Measurements from ENCODE around the gene BCL2.

BCL2 gene

GRCh38 chr18:63306819-63307550 is 12.6 kb downstream of the BCL2 start:
- TF ChIP-seq ZFX (IDR thresholded peaks at IDR 0.05) = no peak
- TF ChIP-seq, protein P1, sequence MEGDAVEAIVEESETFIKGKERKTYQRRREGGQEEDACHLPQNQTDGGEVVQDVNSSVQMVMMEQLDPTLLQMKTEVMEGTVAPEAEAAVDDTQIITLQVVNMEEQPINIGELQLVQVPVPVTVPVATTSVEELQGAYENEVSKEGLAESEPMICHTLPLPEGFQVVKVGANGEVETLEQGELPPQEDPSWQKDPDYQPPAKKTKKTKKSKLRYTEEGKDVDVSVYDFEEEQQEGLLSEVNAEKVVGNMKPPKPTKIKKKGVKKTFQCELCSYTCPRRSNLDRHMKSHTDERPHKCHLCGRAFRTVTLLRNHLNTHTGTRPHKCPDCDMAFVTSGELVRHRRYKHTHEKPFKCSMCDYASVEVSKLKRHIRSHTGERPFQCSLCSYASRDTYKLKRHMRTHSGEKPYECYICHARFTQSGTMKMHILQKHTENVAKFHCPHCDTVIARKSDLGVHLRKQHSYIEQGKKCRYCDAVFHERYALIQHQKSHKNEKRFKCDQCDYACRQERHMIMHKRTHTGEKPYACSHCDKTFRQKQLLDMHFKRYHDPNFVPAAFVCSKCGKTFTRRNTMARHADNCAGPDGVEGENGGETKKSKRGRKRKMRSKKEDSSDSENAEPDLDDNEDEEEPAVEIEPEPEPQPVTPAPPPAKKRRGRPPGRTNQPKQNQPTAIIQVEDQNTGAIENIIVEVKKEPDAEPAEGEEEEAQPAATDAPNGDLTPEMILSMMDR (conservative IDR thresholded peaks at IDR 0.05) = no peak
- H3K27ac ChIP-seq = no peak overlapping the region

- H3K27ac ChIP-seq = no peak overlapping the region
- TF ChIP-seq ZFX (IDR thresholded peaks at IDR 0.05) = no peak
- TF ChIP-seq, protein P1 (conservative IDR thresholded peaks at IDR 0.05) = no peak
Observed at GRCh38 chr18:63306249-63306648, 13.3 kb downstream of the BCL2 start.

DNA sequence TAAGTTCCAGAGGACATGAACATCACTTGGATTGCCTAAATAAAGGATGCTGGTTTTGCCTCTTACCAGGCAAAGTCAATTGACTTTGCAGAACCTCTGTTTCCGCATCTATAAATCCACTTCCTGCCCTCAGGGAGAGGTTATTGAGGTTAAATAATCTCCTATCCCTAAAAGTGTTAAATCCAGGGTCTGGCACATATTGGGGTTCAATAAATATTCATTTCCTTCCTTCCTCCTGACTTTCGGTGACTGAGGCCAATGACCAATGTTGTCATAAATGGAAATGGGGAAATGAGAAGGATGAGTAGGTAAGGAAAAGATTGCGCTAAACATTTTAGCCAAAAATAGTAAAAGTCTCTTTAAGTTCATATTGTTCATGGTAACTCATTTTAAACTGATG is 16.0 kb downstream of the BCL2 start:
- no peak overlapping the region for H3K27ac ChIP-seq
- TF ChIP-seq ZFX (IDR thresholded peaks at IDR 0.05) = no peak

DNA sequence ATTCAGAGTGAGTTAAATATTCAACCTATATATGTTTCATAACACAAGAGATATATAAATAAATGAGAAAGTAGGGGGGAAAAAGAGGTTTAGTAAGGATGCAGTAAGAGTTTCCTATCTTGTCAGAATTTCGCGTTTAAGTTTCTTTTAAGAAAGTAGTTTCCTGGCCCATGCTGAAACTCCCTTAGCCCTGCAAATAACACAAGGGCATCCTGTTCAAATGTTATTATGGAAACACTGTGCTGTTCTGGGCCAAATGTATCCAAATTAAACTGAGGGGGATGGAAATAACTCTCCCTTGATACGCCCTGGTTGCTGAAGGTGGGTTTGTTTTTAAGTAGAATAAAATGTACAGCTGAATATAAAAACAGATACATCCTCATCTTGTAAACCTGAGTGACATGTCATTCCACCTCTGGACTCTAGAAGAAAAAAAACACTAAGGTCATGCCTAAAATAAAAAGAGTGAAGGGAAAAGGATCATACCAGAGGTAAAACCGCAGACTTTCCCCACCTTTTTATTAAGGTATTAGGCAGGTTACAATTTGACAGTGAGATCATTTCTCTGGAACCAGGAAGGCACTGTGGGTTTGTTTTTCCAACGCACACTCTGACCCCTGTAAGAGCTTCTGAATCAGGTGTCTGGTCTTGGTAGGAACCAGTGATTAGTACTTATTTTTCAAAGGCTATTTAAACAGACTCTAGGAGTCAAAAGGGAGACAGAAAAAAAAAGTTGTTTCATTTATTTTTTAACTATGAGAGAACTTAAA is 16.7 kb downstream of the BCL2 start:
- H3K27ac ChIP-seq = no peak overlapping the region
- TF ChIP-seq, protein P1 (conservative IDR thresholded peaks at IDR 0.05) = no peak
- no peak for TF ChIP-seq ZFX (IDR thresholded peaks at IDR 0.05)

- no peak for TF ChIP-seq ZFX (IDR thresholded peaks at IDR 0.05)
- TF ChIP-seq, protein P1 (conservative IDR thresholded peaks at IDR 0.05) = no peak
Observed at GRCh38 chr18:63302220-63302619, 17.3 kb downstream of the BCL2 start.

DNA sequence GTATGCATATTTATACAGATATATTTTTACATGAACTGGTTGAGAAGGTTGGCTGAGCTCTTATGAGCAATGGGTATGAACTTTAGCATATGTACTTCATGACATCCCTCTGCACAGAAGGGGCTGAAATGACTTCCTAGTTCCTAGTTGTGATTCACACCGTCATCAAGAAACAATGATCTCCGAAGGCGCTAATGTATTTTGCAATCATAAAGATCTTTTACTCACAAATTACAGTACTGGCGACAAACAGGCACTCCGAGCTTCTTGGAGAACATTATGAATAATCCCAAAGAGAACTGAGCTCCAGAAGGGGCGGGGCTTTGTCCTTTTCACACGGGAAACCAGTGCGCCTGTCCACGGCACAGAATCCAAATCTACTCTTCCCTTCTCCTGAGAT is 18.1 kb downstream of the BCL2 start:
- no peak overlapping the region for H3K27ac ChIP-seq
- TF ChIP-seq, protein P1 (conservative IDR thresholded peaks at IDR 0.05) = no peak
- no peak for TF ChIP-seq ZFX (IDR thresholded peaks at IDR 0.05)

More at GRCh38 chr18:63302220-63302619, 17.3 kb downstream of the BCL2 start:
- H3K27ac ChIP-seq = no peak overlapping the region

GRCh38 chr18:63299837-63300745 is 19.5 kb downstream of the BCL2 start:
- no peak for TF ChIP-seq ZFX (IDR thresholded peaks at IDR 0.05)
- TF ChIP-seq, protein P1 (conservative IDR thresholded peaks at IDR 0.05) = no peak
- H3K27ac ChIP-seq = no peak overlapping the region

Data from C4-2B (cell line).